Glutamatergic neuron (in vitro differentiated cells): Measurements from ENCODE around the gene SPHKAP. TPM values are rescaled to one million over a fixed set of nuclear protein-coding genes. Genes with fewer than 3 reads are reported as not detected.
"Not testable (repeated sequence)": the region's sequence is repeated elsewhere in the genome, so short reads cannot be mapped to it uniquely, and the experiment has no call there.

ENCODE experiments used
- DNase-seq: peaks from one replicate; pipeline ENCODE4 v3.0.0; 2022
- H3K27ac Mint-ChIP-seq: one replicate; pipeline ENCODE4 v1.8.0; 2020; ENCODE audit warnings: mild to moderate bottlenecking, mixed read lengths, inconsistent platforms; ENCODE audit not compliant: unreplicated experiment
- H3K27me3 Mint-ChIP-seq: one replicate; pipeline ENCODE4 v1.8.0; 2020; ENCODE audit warnings: mild to moderate bottlenecking, moderate library complexity, mixed read lengths, inconsistent platforms; ENCODE audit not compliant: unreplicated experiment
- H3K36me3 Mint-ChIP-seq: one replicate; pipeline ENCODE4 v1.8.0; 2020; ENCODE audit warnings: mild to moderate bottlenecking, mixed read lengths, inconsistent platforms; ENCODE audit not compliant: unreplicated experiment
- H3K4me1 Mint-ChIP-seq: one replicate; pipeline ENCODE4 v1.8.0; 2020; ENCODE audit warnings: mild to moderate bottlenecking, low read depth, mixed read lengths, inconsistent platforms; ENCODE audit not compliant: unreplicated experiment
- H3K4me3 Mint-ChIP-seq: one replicate; pipeline ENCODE4 v1.8.0; 2020; ENCODE audit warnings: mild to moderate bottlenecking, mixed read lengths, inconsistent platforms; ENCODE audit not compliant: unreplicated experiment
- H3K9me3 Mint-ChIP-seq: one replicate; pipeline ENCODE4 v1.8.0; 2020; ENCODE audit warnings: mild to moderate bottlenecking, moderate library complexity, mixed read lengths, inconsistent platforms; ENCODE audit not compliant: unreplicated experiment
- total RNA-seq: library from RNA; stranded (reverse); fragmentation: NEBNext Ultra II Directional; extraction: Animal tissue kit (Norgen Biotek cat#: 25700); gene quantifications from one replicate; pipeline ENCODE4 v1.2.1, GENCODE V29; 2021; ENCODE audit not compliant: unreplicated experiment
- TF ChIP-seq, protein P1 (sequence below): fragments of 200-600 bp; sonication (generic); IDR thresholded peaks from one replicate; pipeline ENCODE4 v1.5.0; 2021; ENCODE audit not compliant: partially characterized antibody, unreplicated experiment

SPHKAP gene
- total RNA-seq, 1 donor from 2014 or later, result 0.71 TPM

DNA sequence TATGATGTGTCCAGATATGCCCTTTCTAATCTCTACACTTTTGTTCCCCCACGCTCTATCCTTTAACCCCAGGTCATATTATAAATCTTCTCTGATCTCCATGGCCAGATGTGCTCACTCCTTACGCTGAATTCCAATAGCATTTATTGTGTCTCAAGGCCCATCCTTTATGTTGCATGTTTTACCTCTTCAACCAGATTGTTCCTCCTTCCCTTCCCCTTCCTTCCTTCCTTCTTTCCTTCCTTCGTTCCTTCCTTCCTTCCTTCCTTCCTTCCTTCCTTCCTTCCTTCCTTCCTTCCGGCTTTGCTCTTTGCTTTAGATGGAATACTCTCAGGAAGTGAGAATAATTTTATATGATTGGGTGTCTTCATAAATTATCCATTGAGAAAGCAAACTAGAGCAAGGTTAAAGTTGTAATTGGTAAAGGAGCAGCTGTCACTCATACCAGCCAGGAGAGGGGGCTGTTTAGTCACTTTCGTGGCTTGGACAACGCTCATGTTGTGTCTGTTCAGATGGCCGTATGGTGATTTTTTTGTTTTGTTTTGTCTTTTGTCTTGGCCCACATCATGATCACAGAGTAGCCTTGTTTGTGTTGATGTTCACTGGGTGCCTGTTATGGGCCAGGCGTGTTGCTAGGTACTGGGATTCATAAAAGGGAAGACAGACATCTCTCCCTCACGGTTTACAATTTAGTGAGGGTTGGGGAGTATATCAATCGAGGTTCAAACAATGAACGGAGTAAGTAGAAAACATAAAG, 242.0 kb downstream of the SPHKAP start:
- H3K27ac Mint-ChIP-seq, result peak overlapping the region; percentile 91
- no peaks in the 10 kb centered on the region for H3K9me3 Mint-ChIP-seq
- H3K4me3 Mint-ChIP-seq, result no peak overlapping the region
- DNase-seq, result peak; percentile 44
- H3K4me1 Mint-ChIP-seq, result peaks cover 11% of the 10 kb centered on the region
- H3K36me3 Mint-ChIP-seq, result peaks cover 8% of the 10 kb centered on the region
- TF ChIP-seq, protein P1, sequence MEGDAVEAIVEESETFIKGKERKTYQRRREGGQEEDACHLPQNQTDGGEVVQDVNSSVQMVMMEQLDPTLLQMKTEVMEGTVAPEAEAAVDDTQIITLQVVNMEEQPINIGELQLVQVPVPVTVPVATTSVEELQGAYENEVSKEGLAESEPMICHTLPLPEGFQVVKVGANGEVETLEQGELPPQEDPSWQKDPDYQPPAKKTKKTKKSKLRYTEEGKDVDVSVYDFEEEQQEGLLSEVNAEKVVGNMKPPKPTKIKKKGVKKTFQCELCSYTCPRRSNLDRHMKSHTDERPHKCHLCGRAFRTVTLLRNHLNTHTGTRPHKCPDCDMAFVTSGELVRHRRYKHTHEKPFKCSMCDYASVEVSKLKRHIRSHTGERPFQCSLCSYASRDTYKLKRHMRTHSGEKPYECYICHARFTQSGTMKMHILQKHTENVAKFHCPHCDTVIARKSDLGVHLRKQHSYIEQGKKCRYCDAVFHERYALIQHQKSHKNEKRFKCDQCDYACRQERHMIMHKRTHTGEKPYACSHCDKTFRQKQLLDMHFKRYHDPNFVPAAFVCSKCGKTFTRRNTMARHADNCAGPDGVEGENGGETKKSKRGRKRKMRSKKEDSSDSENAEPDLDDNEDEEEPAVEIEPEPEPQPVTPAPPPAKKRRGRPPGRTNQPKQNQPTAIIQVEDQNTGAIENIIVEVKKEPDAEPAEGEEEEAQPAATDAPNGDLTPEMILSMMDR, result peak; percentile 50
- no peaks in the 10 kb centered on the region for H3K27me3 Mint-ChIP-seq

DNA sequence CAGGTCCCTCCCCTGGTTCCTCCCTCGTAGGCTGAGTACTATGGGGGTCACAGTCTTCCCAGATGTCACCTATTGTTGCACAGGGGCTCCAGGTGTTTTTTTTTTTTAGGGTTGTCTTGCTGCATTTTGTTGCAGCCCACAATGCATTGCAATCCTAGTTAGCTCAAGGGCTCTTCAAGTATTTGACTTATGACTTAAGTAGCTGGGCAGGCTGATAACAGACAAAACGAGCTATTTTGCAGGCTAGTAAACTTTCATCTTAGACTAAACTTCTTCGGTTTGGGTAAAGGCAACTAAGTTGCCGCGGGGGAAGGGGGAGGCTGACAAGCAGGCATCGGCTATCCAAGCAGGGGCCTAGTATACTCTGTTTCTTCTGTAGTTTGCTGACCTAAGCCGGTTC, 245.2 kb downstream of the SPHKAP start:
- not testable (repeated sequence) for H3K27ac Mint-ChIP-seq, H3K36me3 Mint-ChIP-seq, H3K4me3 Mint-ChIP-seq, DNase-seq, H3K9me3 Mint-ChIP-seq, H3K27me3 Mint-ChIP-seq
- peaks cover 15% of the 10 kb centered on the region for H3K4me1 Mint-ChIP-seq

DNA sequence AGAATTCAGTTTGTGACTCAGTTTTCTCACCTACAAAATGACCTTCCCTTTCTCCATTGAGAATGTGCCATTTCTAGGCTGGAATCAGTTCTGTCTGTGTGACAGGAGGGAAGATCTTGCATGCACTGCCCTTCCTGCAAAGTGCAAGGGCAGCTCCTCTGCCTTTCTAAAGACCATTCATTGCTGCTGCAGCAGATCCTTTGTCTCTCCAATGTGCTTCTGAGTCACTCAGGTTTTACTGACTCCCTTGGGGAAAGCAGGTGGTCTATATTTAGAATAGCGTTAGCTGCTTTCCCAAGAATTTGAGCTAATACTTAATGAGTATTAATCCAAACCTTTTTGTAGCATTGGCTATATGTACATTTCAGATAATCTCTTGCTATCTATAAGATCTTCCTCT, 247.6 kb downstream of the SPHKAP start:
- H3K9me3 Mint-ChIP-seq, result no peaks in the 10 kb centered on the region
- H3K4me1 Mint-ChIP-seq, result peaks cover 4% of the 10 kb centered on the region
- no peak overlapping the region for H3K4me3 Mint-ChIP-seq
- no peaks in the 10 kb centered on the region for H3K27me3 Mint-ChIP-seq
- H3K27ac Mint-ChIP-seq, result no peak overlapping the region
- no peak for DNase-seq
- H3K36me3 Mint-ChIP-seq, result peaks cover 8% of the 10 kb centered on the region
- TF ChIP-seq, protein P1, result no peak

DNA sequence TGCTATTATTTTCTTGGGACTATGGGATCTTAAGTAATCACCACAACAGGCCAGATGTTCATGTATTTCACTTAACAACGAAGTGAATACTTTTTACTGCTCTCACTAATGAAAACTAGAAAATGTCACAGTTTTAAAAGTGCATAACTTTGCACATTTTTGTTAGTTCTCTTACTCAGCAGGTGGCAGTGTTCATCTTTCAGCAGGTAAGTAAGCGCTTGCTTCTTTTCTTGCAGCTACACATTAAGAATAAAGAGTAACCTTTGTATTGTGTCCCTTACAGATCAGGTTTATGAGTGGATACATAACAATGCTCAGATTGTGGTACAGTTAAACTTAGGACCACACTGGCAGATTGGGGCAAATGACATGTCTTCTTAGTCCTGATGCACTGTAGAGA, 249.1 kb downstream of the SPHKAP start:
- no peaks in the 10 kb centered on the region for H3K27me3 Mint-ChIP-seq
- H3K4me3 Mint-ChIP-seq, result no peak overlapping the region
- H3K9me3 Mint-ChIP-seq, result no peaks in the 10 kb centered on the region
- TF ChIP-seq, protein P1, result no peak
- H3K27ac Mint-ChIP-seq, result no peak overlapping the region
- peaks cover 4% of the 10 kb centered on the region for H3K4me1 Mint-ChIP-seq
- H3K36me3 Mint-ChIP-seq, result peaks cover 15% of the 10 kb centered on the region
- DNase-seq, result no peak

DNA sequence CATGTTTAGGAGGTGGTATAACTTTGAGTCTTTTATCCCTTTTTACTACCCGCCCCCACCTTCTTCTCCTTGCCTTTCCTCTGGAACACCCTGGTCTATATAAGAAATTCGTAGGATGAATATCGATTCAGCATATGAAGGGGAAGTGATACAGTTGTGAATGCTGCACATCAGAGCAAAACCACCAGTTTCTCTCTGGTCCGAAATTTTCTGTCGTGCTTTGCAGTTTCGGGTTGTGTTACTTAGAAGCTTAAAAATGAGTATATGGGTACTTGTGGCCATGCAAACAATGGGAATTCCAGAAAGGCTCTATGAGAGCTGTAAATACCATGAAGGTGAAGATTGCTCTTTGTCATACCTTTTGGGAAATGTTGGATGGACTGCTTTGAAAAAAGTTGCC, 249.5 kb downstream of the SPHKAP start:
- TF ChIP-seq, protein P1, result no peak
- H3K36me3 Mint-ChIP-seq, result peaks cover 19% of the 10 kb centered on the region
- H3K9me3 Mint-ChIP-seq, result no peaks in the 10 kb centered on the region
- no peak overlapping the region for H3K4me3 Mint-ChIP-seq
- peaks cover 4% of the 10 kb centered on the region for H3K4me1 Mint-ChIP-seq
- H3K27ac Mint-ChIP-seq, result no peak overlapping the region
- DNase-seq, result no peak
- no peaks in the 10 kb centered on the region for H3K27me3 Mint-ChIP-seq
